ENCODE measurements around the gene PPTC7.
"Not testable (repeated sequence)": the region's sequence is repeated elsewhere in the genome, so short reads cannot be mapped to it uniquely, and the experiment has no call there.

The PPTC7 gene

GRCh38 chr12:110583137-110584059 is at the start of gene PPTC7:
Gene PPTC7 (minus strand): TSS chr12:110583318. CDS start chr12:110583031, 287 bp downstream.
- peak; percentile 96 for DNase-seq

GRCh38 chr12:110627500-110628195 is 44.5 kb upstream of the PPTC7 start:
- DNase-seq = no peak

- DNase-seq = no peak
Measured at GRCh38 chr12:110622582-110622981, 39.5 kb upstream of the PPTC7 start.

GRCh38 chr12:110619534-110619953 is 36.4 kb upstream of the PPTC7 start:
- no peak for DNase-seq

- DNase-seq = no peak
Measured at GRCh38 chr12:110616471-110617115, 33.5 kb upstream of the PPTC7 start.

GRCh38 chr12:110615171-110615570 is 32.1 kb upstream of the PPTC7 start:
- no peak for DNase-seq

GRCh38 chr12:110613771-110614684 is 30.9 kb upstream of the PPTC7 start, which contains the start of gene TCTN1:
Gene TCTN1 (plus strand): TSS chr12:110614129. CDS start chr12:110614183, 54 bp downstream.
- DNase-seq = peak; percentile 90

GRCh38 chr12:110613071-110613770 is 30.1 kb upstream of the PPTC7 start:
- DNase-seq = no peak

GRCh38 chr12:110606253-110606611 is 23.1 kb upstream of the PPTC7 start:
- DNase-seq = no peak

GRCh38 chr12:110602085-110602814 is 19.1 kb upstream of the PPTC7 start:
- peak; percentile 58 for DNase-seq

- DNase-seq = no peak
Measured at GRCh38 chr12:110600254-110600653, 17.1 kb upstream of the PPTC7 start.

- DNase-seq = no peak
Measured at GRCh38 chr12:110599334-110599733, 16.2 kb upstream of the PPTC7 start.

GRCh38 chr12:110597885-110598284 is 14.8 kb upstream of the PPTC7 start:
- no peak for DNase-seq

- DNase-seq = not testable (repeated sequence)
Measured at GRCh38 chr12:110592919-110593318, 9.8 kb upstream of the PPTC7 start.

GRCh38 chr12:110592078-110592477 is 9.0 kb upstream of the PPTC7 start:
- no peak for DNase-seq

GRCh38 chr12:110591451-110592051 is 8.4 kb upstream of the PPTC7 start:
- DNase-seq = no peak

GRCh38 chr12:110590806-110591326 is 7.7 kb upstream of the PPTC7 start:
- no peak for DNase-seq

- DNase-seq = no peak
Measured at GRCh38 chr12:110590059-110590458, 6.9 kb upstream of the PPTC7 start.

- not testable (repeated sequence) for DNase-seq
Measured at GRCh38 chr12:110587102-110587501, 4.0 kb upstream of the PPTC7 start.

GRCh38 chr12:110585231-110585799 is 2.2 kb upstream of the PPTC7 start:
- no peak for DNase-seq
